ENCODE results near the gene ITPR1.

DNA sequence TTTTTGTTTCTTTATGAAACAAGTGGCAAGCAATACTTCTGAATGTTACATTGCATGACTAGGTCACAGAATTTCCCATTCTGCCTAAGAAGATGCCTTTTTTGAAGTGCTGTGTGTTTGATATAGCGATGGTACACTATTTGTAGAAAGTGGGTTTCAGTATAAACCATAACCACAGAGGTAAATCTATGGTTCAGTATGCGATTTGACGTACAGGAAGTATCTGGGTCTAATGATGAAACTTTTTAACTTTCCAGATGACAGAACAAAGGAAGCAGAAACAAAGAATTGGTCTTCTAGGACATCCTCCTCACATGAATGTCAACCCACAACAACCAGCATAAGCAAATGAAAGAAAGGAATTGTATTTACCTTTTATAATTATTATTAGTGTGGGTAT, 352.7 kb downstream of the ITPR1 start:
- TF ChIP-seq SP1 (IDR thresholded peaks at IDR 0.05) (no peak), TARDBP (IDR thresholded peaks at IDR 0.05) (no peak), NFRKB (IDR thresholded peaks at IDR 0.05) (no peak), L3MBTL2 (conservative IDR thresholded peaks at IDR 0.05) (no peak), FOXM1 (IDR thresholded peaks at IDR 0.05; ENCODE audit: borderline replicate concordance) (no peak)

All from HEK293T (cell line).